GM21367 (cell line): Measurements from ENCODE around the gene PLK5.
"Not testable (repeated sequence)": the region's sequence is repeated elsewhere in the genome, so short reads cannot be mapped to it uniquely, and the experiment has no call there.

Source experiments
- ATAC-seq: cut with Tn5 transposase; IDR thresholded peaks from one replicate; pipeline ENCODE4 v1.9.1; 2021; ENCODE audit not compliant: unreplicated experiment

Gene PLK5

GRCh38 chr19:1491114-1491848, 32.6 kb upstream of the PLK5 start, which contains the start of gene REEP6:
REEP6 (plus strand) TSS chr19:1491181; CDS start chr19:1491270, 89 bp downstream.
- ATAC-seq: no peak

- no peak for ATAC-seq
These were observed 32.1 kb upstream of the PLK5 start for GRCh38 chr19:1491849-1492170.

GRCh38 chr19:1492474-1493006, 31.3 kb upstream of the PLK5 start:
- ATAC-seq: no peak

- ATAC-seq: no peak
These were observed 29.6 kb upstream of the PLK5 start for GRCh38 chr19:1494115-1494815.

- ATAC-seq: no peak
These were observed 28.7 kb upstream of the PLK5 start for GRCh38 chr19:1495051-1495798.

GRCh38 chr19:1495799-1496713, 27.8 kb upstream of the PLK5 start:
- ATAC-seq: no peak

- no peak for ATAC-seq
These were observed 26.9 kb upstream of the PLK5 start for GRCh38 chr19:1496714-1497577.

- ATAC-seq: no peak
These were observed 26.2 kb upstream of the PLK5 start for GRCh38 chr19:1497578-1498235.

- not testable (repeated sequence) for ATAC-seq
These were observed 24.6 kb upstream of the PLK5 start for GRCh38 chr19:1499231-1499630.

GRCh38 chr19:1501200-1501595, 22.7 kb upstream of the PLK5 start:
- ATAC-seq: no peak

- ATAC-seq: no peak
These were observed 21.3 kb upstream of the PLK5 start for GRCh38 chr19:1502433-1503088.

- ATAC-seq: no peak
These were observed 20.6 kb upstream of the PLK5 start for GRCh38 chr19:1503089-1503924.

GRCh38 chr19:1503925-1504773, 19.7 kb upstream of the PLK5 start:
- ATAC-seq: no peak

GRCh38 chr19:1505012-1505411, 18.9 kb upstream of the PLK5 start:
- no peak for ATAC-seq

- ATAC-seq: no peak
These were observed 17.6 kb upstream of the PLK5 start for GRCh38 chr19:1505991-1506881.

- no peak for ATAC-seq
These were observed 16.7 kb upstream of the PLK5 start for GRCh38 chr19:1507192-1507660.
